Keratinocyte (primary cell): ENCODE measurements around the gene OR52R1.

ENCODE experiments used
- EZH2 ChIP-seq: IDR thresholded peaks from one replicate; pipeline ENCODE4 v1.6.1; 2012; ENCODE audit warnings: inconsistent platforms, mild to moderate bottlenecking, low read length, moderate library complexity
- TF ChIP-seq, protein P1 (sequence below), 3 experiments: IDR thresholded peaks in 1 of 3; conservative IDR thresholded peaks in 1 of 3; optimal IDR thresholded peaks in 1 of 3; 2 replicates in 2 of 3; 3 replicates in 1 of 3; pipeline versions ENCODE3 to v1.5.1; 2011; ENCODE audit warnings: low read length in 3 of 3, mild to moderate bottlenecking in 3 of 3, moderate library complexity in 2 of 3, control low read depth in 1 of 3, inconsistent platforms in 1 of 3; ENCODE audit not compliant: insufficient read depth in 2 of 3; ENCODE audit errors: extremely low read depth in 1 of 3

DNA sequence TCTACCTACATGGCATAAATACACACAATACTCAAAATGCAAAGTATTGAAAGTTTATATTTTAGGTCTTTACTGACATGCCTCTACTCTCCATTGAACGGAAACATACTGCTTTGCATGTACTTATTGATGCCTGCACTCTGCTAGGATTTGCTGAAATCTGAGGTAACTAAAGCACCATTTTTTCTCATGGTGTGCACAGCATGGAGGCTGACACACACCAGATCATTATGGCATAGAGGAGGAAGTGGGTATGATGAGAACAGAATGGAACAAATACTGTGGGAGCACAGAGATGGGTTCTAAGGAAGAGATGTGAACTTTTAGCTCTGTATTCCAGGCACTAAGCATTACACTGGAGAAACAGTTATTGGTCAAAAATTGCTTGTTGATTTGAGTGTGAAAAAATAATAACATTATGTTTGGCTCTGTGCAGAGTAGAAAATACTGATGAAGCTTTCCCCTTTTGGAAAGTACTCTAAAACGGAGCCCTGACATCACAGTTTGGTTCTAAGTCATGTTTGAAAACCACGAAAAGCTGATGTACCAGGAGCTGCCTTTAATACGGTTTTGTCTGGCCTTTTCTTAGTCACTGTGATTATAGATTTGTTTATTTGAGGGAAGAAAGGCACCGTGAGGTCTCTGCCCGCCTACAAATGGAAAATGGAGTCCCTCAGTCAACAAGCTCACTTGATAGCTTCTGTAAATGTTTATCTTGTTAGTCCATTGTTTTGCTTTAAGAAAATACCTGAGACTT lies 5.6 kb downstream of the OR52R1 start:
- TF ChIP-seq, protein P1, sequence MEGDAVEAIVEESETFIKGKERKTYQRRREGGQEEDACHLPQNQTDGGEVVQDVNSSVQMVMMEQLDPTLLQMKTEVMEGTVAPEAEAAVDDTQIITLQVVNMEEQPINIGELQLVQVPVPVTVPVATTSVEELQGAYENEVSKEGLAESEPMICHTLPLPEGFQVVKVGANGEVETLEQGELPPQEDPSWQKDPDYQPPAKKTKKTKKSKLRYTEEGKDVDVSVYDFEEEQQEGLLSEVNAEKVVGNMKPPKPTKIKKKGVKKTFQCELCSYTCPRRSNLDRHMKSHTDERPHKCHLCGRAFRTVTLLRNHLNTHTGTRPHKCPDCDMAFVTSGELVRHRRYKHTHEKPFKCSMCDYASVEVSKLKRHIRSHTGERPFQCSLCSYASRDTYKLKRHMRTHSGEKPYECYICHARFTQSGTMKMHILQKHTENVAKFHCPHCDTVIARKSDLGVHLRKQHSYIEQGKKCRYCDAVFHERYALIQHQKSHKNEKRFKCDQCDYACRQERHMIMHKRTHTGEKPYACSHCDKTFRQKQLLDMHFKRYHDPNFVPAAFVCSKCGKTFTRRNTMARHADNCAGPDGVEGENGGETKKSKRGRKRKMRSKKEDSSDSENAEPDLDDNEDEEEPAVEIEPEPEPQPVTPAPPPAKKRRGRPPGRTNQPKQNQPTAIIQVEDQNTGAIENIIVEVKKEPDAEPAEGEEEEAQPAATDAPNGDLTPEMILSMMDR (optimal IDR thresholded peaks at IDR 0.05 in 1 of 3, IDR thresholded peaks at IDR 0.05 in 1 of 3, conservative IDR thresholded peaks at IDR 0.05 in 1 of 3; ENCODE audit: extremely low read depth in 1 of 3, insufficient read depth in 2 of 3, low read length in 3 of 3) = no peak
- TF ChIP-seq EZH2 = no peak
